ENCODE measurements around the gene GABBR2.
A peak's percentile ranks its signal among the peaks of the same experiment; 100 is the strongest.
"Not testable (repeated sequence)": the region's sequence is repeated elsewhere in the genome, so short reads cannot be mapped to it uniquely, and the experiment has no call there.

Gene GABBR2

GRCh38 chr9:98600631-98601030, 108.1 kb downstream of the GABBR2 start:
- TF ChIP-seq POLR2AphosphoS5 (IDR thresholded peaks at IDR 0.05; ENCODE audit: low read depth, low read length) (no peak), POLR2A (IDR thresholded peaks at IDR 0.05; ENCODE audit: low read depth, low read length) (no peak), TAF1 (IDR thresholded peaks at IDR 0.05; ENCODE audit: borderline replicate concordance, low read depth, low read length) (no peak)
- DNase-seq (ENCODE audit: insufficient read length) (no peak), FAIRE-seq (no peak)

GRCh38 chr9:98599566-98600216, 109.0 kb downstream of the GABBR2 start:
- TF ChIP-seq TAF1 (IDR thresholded peaks at IDR 0.05; ENCODE audit: borderline replicate concordance, low read depth, low read length) (no peak), POLR2A (IDR thresholded peaks at IDR 0.05; ENCODE audit: low read depth, low read length) (no peak), POLR2AphosphoS5 (IDR thresholded peaks at IDR 0.05; ENCODE audit: low read depth, low read length) (no peak)
- FAIRE-seq (no peak), DNase-seq (ENCODE audit: insufficient read length) (no peak)

GRCh38 chr9:98598861-98599260, 109.9 kb downstream of the GABBR2 start:
- no peak for TF ChIP-seq POLR2AphosphoS5 (IDR thresholded peaks at IDR 0.05; ENCODE audit: low read depth, low read length)
- DNase-seq (ENCODE audit: insufficient read length), result no peak
- no peak for FAIRE-seq

DNA sequence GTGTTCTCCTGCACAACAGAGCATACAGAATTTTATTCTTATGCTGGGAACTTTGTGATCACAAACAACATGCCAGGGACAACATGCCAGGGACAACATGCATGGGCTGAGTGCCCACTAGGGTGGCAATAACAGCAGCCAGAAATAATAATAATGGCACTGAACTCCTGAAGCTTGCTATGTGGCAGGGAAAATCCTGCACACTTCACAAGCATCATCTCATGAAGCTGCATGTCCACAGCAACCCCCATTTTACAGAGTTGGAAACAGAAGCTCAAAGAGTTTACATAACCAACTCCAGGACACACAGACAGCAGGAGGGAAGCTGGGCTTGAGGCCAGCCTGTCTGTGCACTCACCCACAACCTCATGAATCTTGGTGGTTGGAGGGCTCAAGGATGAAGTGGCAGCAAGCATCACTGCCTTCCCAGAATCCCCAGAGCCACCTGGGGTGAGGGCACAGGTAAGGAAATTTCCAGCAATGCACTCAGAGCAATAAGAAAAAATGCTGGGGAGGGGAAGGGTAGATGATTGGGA, 111.4 kb downstream of the GABBR2 start:
- FAIRE-seq (no peak), DNase-seq (ENCODE audit: insufficient read length) (no peak)
- no peak for TF ChIP-seq POLR2A (IDR thresholded peaks at IDR 0.05; ENCODE audit: low read depth, low read length)
- no peak for TF ChIP-seq TAF1 (IDR thresholded peaks at IDR 0.05; ENCODE audit: borderline replicate concordance, low read depth, low read length)
- no peak for TF ChIP-seq POLR2AphosphoS5 (IDR thresholded peaks at IDR 0.05; ENCODE audit: low read depth, low read length)

GRCh38 chr9:98596486-98596885, 112.2 kb downstream of the GABBR2 start:
- TF ChIP-seq POLR2A (IDR thresholded peaks at IDR 0.05; ENCODE audit: low read depth, low read length) (no peak), TAF1 (IDR thresholded peaks at IDR 0.05; ENCODE audit: borderline replicate concordance, low read depth, low read length) (no peak), POLR2AphosphoS5 (IDR thresholded peaks at IDR 0.05; ENCODE audit: low read depth, low read length) (no peak)
- FAIRE-seq, result no peak
- no peak for DNase-seq (ENCODE audit: insufficient read length)

DNA sequence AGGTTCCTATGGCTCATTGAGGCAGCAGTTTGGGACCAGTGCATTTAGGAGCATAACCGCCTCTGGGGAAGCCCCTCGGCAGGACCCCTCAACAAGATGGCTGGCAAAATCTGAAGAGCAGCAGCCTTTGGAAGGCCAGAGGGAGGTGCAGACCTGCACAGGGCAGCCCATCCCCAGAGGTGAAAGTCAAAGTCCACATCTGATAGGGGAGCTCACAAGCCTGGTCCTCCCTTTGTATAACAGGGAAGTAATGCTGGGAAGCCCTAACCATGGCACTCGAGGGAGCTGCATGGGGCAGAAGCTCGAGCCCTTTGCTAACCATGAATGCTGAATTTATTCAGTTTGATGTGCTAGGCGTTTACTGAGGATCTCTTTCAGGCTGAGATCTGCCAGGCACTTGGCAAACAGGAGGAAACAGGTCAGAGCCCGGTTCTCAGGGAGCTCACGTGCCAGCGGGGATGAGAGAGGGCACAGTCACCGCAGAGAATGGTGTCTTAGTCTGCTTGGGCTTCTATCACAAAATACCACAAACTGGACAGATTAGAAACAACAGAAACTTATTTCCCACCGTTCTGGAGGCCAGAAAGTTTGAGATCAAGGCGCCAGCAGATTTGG, 114.1 kb downstream of the GABBR2 start:
- no peak for FAIRE-seq
- DNase-seq (ENCODE audit: insufficient read length), result no peak
- TF ChIP-seq TAF1 (IDR thresholded peaks at IDR 0.05; ENCODE audit: borderline replicate concordance, low read depth, low read length) (no peak), POLR2A (IDR thresholded peaks at IDR 0.05; ENCODE audit: low read depth, low read length) (no peak), POLR2AphosphoS5 (IDR thresholded peaks at IDR 0.05; ENCODE audit: low read depth, low read length) (no peak)

- FAIRE-seq (no peak), DNase-seq (ENCODE audit: insufficient read length) (no peak)
- TF ChIP-seq TAF1 (IDR thresholded peaks at IDR 0.05; ENCODE audit: borderline replicate concordance, low read depth, low read length) (no peak), POLR2A (IDR thresholded peaks at IDR 0.05; ENCODE audit: low read depth, low read length) (no peak), POLR2AphosphoS5 (IDR thresholded peaks at IDR 0.05; ENCODE audit: low read depth, low read length) (no peak)
Measured at GRCh38 chr9:98593354-98594253, 115.1 kb downstream of the GABBR2 start.

DNA sequence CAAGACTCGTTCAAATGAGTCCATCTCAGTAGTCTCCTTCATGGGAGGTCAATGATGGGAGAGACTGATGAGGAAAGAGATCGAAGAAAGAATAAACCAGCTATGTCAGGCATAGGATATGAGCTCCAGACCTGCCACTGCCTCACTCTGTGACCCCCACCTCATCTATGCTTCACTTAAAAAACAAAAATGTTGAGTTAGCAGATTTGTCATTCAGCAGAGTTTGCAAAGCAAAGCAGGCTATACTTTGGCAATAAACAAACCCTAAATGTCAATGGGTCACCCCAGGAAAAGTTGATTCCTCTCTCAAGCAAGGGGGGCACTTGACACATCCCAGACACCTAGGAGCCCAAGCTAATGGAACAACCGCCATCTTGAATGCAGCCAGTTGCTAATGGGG, 117.0 kb downstream of the GABBR2 start:
- no peak for DNase-seq (ENCODE audit: insufficient read length)
- no peak for TF ChIP-seq TAF1 (IDR thresholded peaks at IDR 0.05; ENCODE audit: borderline replicate concordance, low read depth, low read length)
- no peak for TF ChIP-seq POLR2AphosphoS5 (IDR thresholded peaks at IDR 0.05; ENCODE audit: low read depth, low read length)
- no peak for TF ChIP-seq POLR2A (IDR thresholded peaks at IDR 0.05; ENCODE audit: low read depth, low read length)
- no peak for FAIRE-seq

- FAIRE-seq (no peak), DNase-seq (ENCODE audit: insufficient read length) (no peak)
- TF ChIP-seq TAF1 (IDR thresholded peaks at IDR 0.05; ENCODE audit: borderline replicate concordance, low read depth, low read length) (no peak), POLR2A (IDR thresholded peaks at IDR 0.05; ENCODE audit: low read depth, low read length) (no peak)
Measured at GRCh38 chr9:98590101-98590500, 118.6 kb downstream of the GABBR2 start.

DNA sequence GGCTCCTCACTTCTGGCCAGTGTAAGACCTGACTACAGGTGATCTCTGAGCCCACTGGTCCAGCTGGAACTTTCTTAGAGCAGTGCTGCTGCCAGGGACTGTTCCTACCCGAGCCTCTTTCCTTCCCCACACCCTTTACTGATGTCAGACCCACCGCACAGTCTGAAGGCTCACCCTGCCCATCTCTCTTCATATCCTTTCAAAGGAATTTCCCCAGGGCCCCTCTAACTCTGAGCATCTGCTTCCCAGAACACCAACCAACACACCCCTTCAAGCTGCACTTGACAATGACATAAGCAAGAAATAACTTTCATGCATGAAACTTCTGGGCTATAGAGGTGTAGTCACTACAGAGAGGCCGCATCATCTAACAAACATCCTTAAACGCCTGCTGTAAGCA, 119.6 kb downstream of the GABBR2 start:
- no peak for DNase-seq (ENCODE audit: insufficient read length)
- TF ChIP-seq POLR2AphosphoS5 (IDR thresholded peaks at IDR 0.05; ENCODE audit: low read depth, low read length) (no peak), POLR2A (IDR thresholded peaks at IDR 0.05; ENCODE audit: low read depth, low read length) (no peak), TAF1 (IDR thresholded peaks at IDR 0.05; ENCODE audit: borderline replicate concordance, low read depth, low read length) (no peak)
- no peak for FAIRE-seq

- not testable (repeated sequence) for DNase-seq (ENCODE audit: insufficient read length)
- FAIRE-seq, result peak; percentile 33
Measured at GRCh38 chr9:98584853-98585438, 123.8 kb downstream of the GABBR2 start.

All from GM12892 (cell line).